ENCODE data around the gene CCDC28A. TPM values are rescaled to one million over a fixed set of nuclear protein-coding genes. Genes with fewer than 3 reads are reported as not detected.

CCDC28A gene
- polyA plus RNA-seq, 2 of the 4 experiments (the other 2 are of a cell fraction) = 9.0 to 23.0 TPM

- TF ChIP-seq BCL3 (IDR thresholded peaks at IDR 0.05) = no peak
Measured at GRCh38 chr6:138757136-138757535, 16.4 kb upstream of the CCDC28A start (continued).

GRCh38 chr6:138765896-138766655 lies 7.5 kb upstream of the CCDC28A start:
- WGBS (ENCODE audit: missing lambda C conversion rate) = 86% methylated on average over 3 of the region's 3 CpGs
- TF ChIP-seq EHMT2 (IDR thresholded peaks at IDR 0.05; ENCODE audit: low read depth) = no peak
- TF ChIP-seq RAD21 (conservative IDR thresholded peaks at IDR 0.05 in 1 of 2, IDR thresholded peaks at IDR 0.05 in 1 of 2) = peak; percentile 70 to 78
- no peak for TF ChIP-seq CHD4 (IDR thresholded peaks at IDR 0.05; ENCODE audit: borderline replicate concordance)
- peak; percentile 66 for TF ChIP-seq CTCF (IDR thresholded peaks at IDR 0.05)
- peak; percentile 79 for TF ChIP-seq SMC3 (IDR thresholded peaks at IDR 0.05)
- no peak for TF ChIP-seq ZC3H11A (IDR thresholded peaks at IDR 0.05)
- Histone ChIP-seq H3K27ac (no peak overlapping the region), H3K4me3 (no peak overlapping the region), H3K4me2 (no peak overlapping the region), H3K4me1 (no peaks in the 10 kb centered on the region), H3K9me3 (no peaks in the 10 kb centered on the region)
- FAIRE-seq (no peak), ATAC-seq (no peak), DNase-seq (ENCODE audit: low read depth in 1 of 2, low spot score in 1 of 2) (peak; percentile 28 to 31)
- ChIA-PET CTCF (interaction anchor here (0.6 to 6.9 kb wide), 25 partner anchors 12 to 657 kb away, joined by 3 to 65 read pairs (median 3); no protein-coding TSS in a partner anchor), POLR2A (no interaction called here)

- no peaks in the 10 kb centered on the region; the same call in 2 of the 3 replicates for H3K4me1 ChIP-seq
- ChIA-PET CTCF (interaction anchor here (6.9 kb wide), 1 partner anchor 179 kb away, joined by 65 read pairs; no protein-coding TSS in a partner anchor), POLR2A (no interaction called here)
- TF ChIP-seq EP300 (IDR thresholded peaks at IDR 0.05) (no peak), NPAS2 (CRISPR knock-in tag; IDR thresholded peaks at IDR 0.05; ENCODE audit: borderline replicate concordance) (no peak), RFX5 (IDR thresholded peaks at IDR 0.05) (no peak), RARB (CRISPR knock-in tag; IDR thresholded peaks at IDR 0.05) (no peak)
- no peak overlapping the region for H3K27ac ChIP-seq
- WGBS (ENCODE audit: missing lambda C conversion rate) = 74% methylated on average over 5 of the region's 6 CpGs
- FAIRE-seq (no peak), DNase-seq (ENCODE audit: low read depth in 1 of 2, low spot score in 1 of 2) (no peak), ATAC-seq (no peak)
- no peaks in the 10 kb centered on the region for H3K9me3 ChIP-seq
- no peak overlapping the region for H3K4me3 ChIP-seq
- H3K4me2 ChIP-seq = no peak overlapping the region
Measured at GRCh38 chr6:138769102-138769676, 4.4 kb upstream of the CCDC28A start.

- H3K4me2 ChIP-seq = peak overlapping the region; percentile 98
- FAIRE-seq (no peak), ATAC-seq (peak; percentile 7 to 15; a peak in 3 of 6 replicates), DNase-seq (ENCODE audit: low read depth in 1 of 2, low spot score in 1 of 2) (no peak)
- TF ChIP-seq CHD2 (IDR thresholded peaks at IDR 0.05; ENCODE audit: low read length, partially characterized antibody) = no peak
- no peak for TF ChIP-seq SMC3 (IDR thresholded peaks at IDR 0.05)
- no peak for TF ChIP-seq HEYL (CRISPR knock-in tag; IDR thresholded peaks at IDR 0.05)
- no peak for TF ChIP-seq E2F6 (IDR thresholded peaks at IDR 0.05; ENCODE audit: borderline replicate concordance, low read depth)
- no peak for TF ChIP-seq TFCP2L1 (CRISPR knock-in tag; IDR thresholded peaks at IDR 0.05)
- no peak for TF ChIP-seq ZC3H11A (IDR thresholded peaks at IDR 0.05)
- no peak for TF ChIP-seq ESRRA (IDR thresholded peaks at IDR 0.05; ENCODE audit: borderline replicate concordance, low read length)
- TF ChIP-seq KDM5A (IDR thresholded peaks at IDR 0.05) = no peak
- TF ChIP-seq HOXB5 (CRISPR knock-in tag; IDR thresholded peaks at IDR 0.05) = no peak
- no peak for TF ChIP-seq NPAS2 (CRISPR knock-in tag; IDR thresholded peaks at IDR 0.05; ENCODE audit: borderline replicate concordance)
- TF ChIP-seq ZNF302 (CRISPR knock-in tag; IDR thresholded peaks at IDR 0.05) = no peak
- no peak for TF ChIP-seq PBX3 (IDR thresholded peaks at IDR 0.05)
- no peaks in the 10 kb centered on the region for H3K9me3 ChIP-seq
- peaks cover 5% of the 10 kb centered on the region; the same call in 1 of the 3 replicates for H3K4me1 ChIP-seq
- ChIA-PET CTCF (interaction anchor here (1.7 to 3.1 kb wide), 2 partner anchors 184 to 657 kb away, joined by 6 to 10 read pairs; no protein-coding TSS in a partner anchor), POLR2A (interaction anchor here (0.9 kb wide), 1 partner anchor 8 kb away, joined by 3 read pairs; no protein-coding TSS in a partner anchor)
- H3K4me3 ChIP-seq = peak overlapping the region; percentile 71
- peak overlapping the region; percentile 98 to 99 for H3K27ac ChIP-seq
- 31% methylated on average over 8 of the region's 8 CpGs for WGBS (ENCODE audit: missing lambda C conversion rate)
Measured at GRCh38 chr6:138772596-138773176, 883 bp upstream of the CCDC28A start.

Data from A549 (cell line).